Cardiac muscle cell (in vitro differentiated cells and primary cell): ENCODE measurements around the gene JMY. TPM values are rescaled to one million over a fixed set of nuclear protein-coding genes. Genes with fewer than 3 reads are reported as not detected.

Source experiments
- DNase-seq, 2 donors: peaks; one replicate each; pipeline versions ENCODE4 v3.0.0 to v3.0.0-alpha.2; 2010 to 2017; ENCODE audit warnings: low read depth in 1 of 2, low spot score in 1 of 2
- H3K27ac ChIP-seq: fragments of 200-600 bp; sonication (generic); 2 replicates; pipeline ENCODE4 v1.5.1; 2016
- H3K27me3 ChIP-seq: fragments of 200-600 bp; sonication (generic); 2 replicates; pipeline ENCODE4 v1.6.0; 2016; ENCODE audit warnings: control low read depth
- H3K36me3 ChIP-seq: fragments of 200-600 bp; sonication (generic); 2 replicates; pipeline ENCODE4 v1.5.1; 2016; ENCODE audit warnings: control low read depth
- H3K4me1 ChIP-seq: fragments of 200-600 bp; sonication (generic); 2 replicates; pipeline ENCODE4 v1.8.1; 2017; ENCODE audit warnings: low read depth, mild to moderate bottlenecking, mixed run types
- H3K4me3 ChIP-seq: fragments of 200-600 bp; sonication (generic); 2 replicates; pipeline ENCODE4 v1.5.1; 2016; ENCODE audit warnings: mild to moderate bottlenecking
- H3K9me3 ChIP-seq: fragments of 200-600 bp; sonication (generic); 2 replicates; pipeline ENCODE4 v1.5.1; 2017; ENCODE audit warnings: low read depth, mild to moderate bottlenecking, control low read depth
- CTCF ChIP-seq: IDR thresholded peaks from 2 replicates; pipeline ENCODE4 v1.5.1; 2012; ENCODE audit warnings: low read depth, mild to moderate bottlenecking, low read length
- polyA plus RNA-seq: library from polyadenylated mRNA; unstranded; fragments of >200 nt; fragmentation: Nextera tagmentation; extraction: Ambion mirVana; gene quantifications from 2 replicates; pipeline ENCODE4 v1.2.1, GENCODE V29; 2016
- total RNA-seq: library from RNA; depleted of rRNA; stranded (reverse); fragments of >200 nt; gene quantifications from 2 replicates; pipeline ENCODE4 v1.2.3, GENCODE V29; 2016

The JMY gene
- total and polyA plus RNA-seq, 2 experiments from 2014 or later, result 6.3 to 23.0 TPM

GRCh38 chr5:79330071-79330470, 94.1 kb downstream of the JMY start:
- no peak for TF ChIP-seq CTCF
- no peaks in the 10 kb centered on the region for H3K9me3 ChIP-seq
- no peak overlapping the region for H3K4me3 ChIP-seq
- H3K36me3 ChIP-seq, result no peaks in the 10 kb centered on the region
- H3K27me3 ChIP-seq, result no peaks in the 10 kb centered on the region
- no peaks in the 10 kb centered on the region for H3K4me1 ChIP-seq
- no peak overlapping the region for H3K27ac ChIP-seq
- DNase-seq, result peak in 1 of 2 donors; percentile 31

GRCh38 chr5:79333852-79334557, 98.1 kb downstream of the JMY start:
- Histone ChIP-seq H3K27me3 (no peaks in the 10 kb centered on the region), H3K9me3 (no peaks in the 10 kb centered on the region), H3K36me3 (no peaks in the 10 kb centered on the region), H3K4me1 (no peaks in the 10 kb centered on the region), H3K27ac (no peak overlapping the region), H3K4me3 (no peak overlapping the region)
- no peak for TF ChIP-seq CTCF
- DNase-seq, result no peak

- H3K27ac ChIP-seq, result no peak overlapping the region
These were observed 110.5 kb downstream of the JMY start for GRCh38 chr5:79346420-79346824.

GRCh38 chr5:79349047-79349446, 113.1 kb downstream of the JMY start:
- Histone ChIP-seq H3K4me3 (no peak overlapping the region), H3K9me3 (no peaks in the 10 kb centered on the region), H3K4me1 (peaks cover 10% of the 10 kb centered on the region), H3K27me3 (no peaks in the 10 kb centered on the region), H3K36me3 (no peaks in the 10 kb centered on the region), H3K27ac (no peak overlapping the region)
- DNase-seq, result no peak
- TF ChIP-seq CTCF, result no peak

More at GRCh38 chr5:79346420-79346824, 110.5 kb downstream of the JMY start:
- no peaks in the 10 kb centered on the region for H3K9me3 ChIP-seq
- no peak for TF ChIP-seq CTCF
- no peak overlapping the region for H3K4me3 ChIP-seq
- no peaks in the 10 kb centered on the region for H3K27me3 ChIP-seq
- H3K4me1 ChIP-seq, result peaks cover 10% of the 10 kb centered on the region
- no peaks in the 10 kb centered on the region for H3K36me3 ChIP-seq
- DNase-seq, result no peak

- TF ChIP-seq CTCF, result no peak
These were observed 114.0 kb downstream of the JMY start for GRCh38 chr5:79349881-79350280.

More at GRCh38 chr5:79349881-79350280, 114.0 kb downstream of the JMY start:
- Histone ChIP-seq H3K36me3 (no peaks in the 10 kb centered on the region), H3K27ac (no peak overlapping the region), H3K27me3 (no peaks in the 10 kb centered on the region), H3K4me1 (peaks cover 10% of the 10 kb centered on the region), H3K9me3 (no peaks in the 10 kb centered on the region), H3K4me3 (no peak overlapping the region)
- no peak for DNase-seq
